Neuronal stem cell (in vitro differentiated cells): Measurements from ENCODE around the gene TAF11L3.
"Not testable (repeated sequence)": the region's sequence is repeated elsewhere in the genome, so short reads cannot be mapped to it uniquely, and the experiment has no call there.

Source experiments
- DNase-seq: peaks from one replicate; pipeline ENCODE4 v3.0.0-alpha.2; 2013; ENCODE audit warnings: low spot score
- H2AFZ ChIP-seq: one replicate; pipeline ENCODE4 v1.6.1; 2013; ENCODE audit warnings: mild to moderate bottlenecking, low read length, inconsistent platforms
- H2AK5ac ChIP-seq: 2 replicates; pipeline ENCODE4 v1.6.1; 2013; ENCODE audit warnings: low read depth, mild to moderate bottlenecking, inconsistent platforms, low read length, moderate library complexity, mixed read lengths
- H2BK120ac ChIP-seq: 2 replicates; pipeline ENCODE4 v1.6.1; 2013; ENCODE audit warnings: low read depth, mild to moderate bottlenecking, inconsistent platforms, low read length, moderate library complexity, mixed read lengths
- H2BK12ac ChIP-seq: one replicate; pipeline ENCODE4 v1.6.1; 2013; ENCODE audit warnings: low read length, inconsistent platforms
- H2BK15ac ChIP-seq: 2 replicates; pipeline ENCODE4 v1.6.1; 2013; ENCODE audit warnings: mild to moderate bottlenecking, low read length, inconsistent platforms, mixed read lengths
- H2BK5ac ChIP-seq: one replicate; pipeline ENCODE4 v1.6.1; 2013; ENCODE audit warnings: inconsistent platforms, mild to moderate bottlenecking, low read length, moderate library complexity
- H3K14ac ChIP-seq: one replicate; pipeline ENCODE4 v1.6.1; 2013; ENCODE audit warnings: low read length, inconsistent platforms
- H3K18ac ChIP-seq: 2 replicates; pipeline ENCODE4 v1.6.1; 2013; ENCODE audit warnings: low read length, inconsistent platforms
- H3K23ac ChIP-seq: 2 replicates; pipeline ENCODE4 v1.6.1; 2013; ENCODE audit warnings: low read depth, mild to moderate bottlenecking, mixed read lengths, low read length, inconsistent platforms; ENCODE audit not compliant: poor library complexity
- H3K27ac ChIP-seq: replicated peaks from 3 replicates; pipeline ENCODE4 v1.5.1; 2013; ENCODE audit warnings: low read length, inconsistent platforms
- H3K27me3 ChIP-seq, 3 experiments: 2 replicates each; pipeline ENCODE4 v1.6.1; 2013; ENCODE audit warnings: low read length in 3 of 3, mild to moderate bottlenecking in 2 of 3, inconsistent platforms in 1 of 3, low read depth in 1 of 3, mixed read lengths in 1 of 3, moderate library complexity in 1 of 3; ENCODE audit not compliant: control insufficient read depth in 3 of 3, insufficient read depth in 3 of 3
- H3K36me3 ChIP-seq, 2 donors: replicated peaks in 1 of 2; 2 replicates each; pipeline ENCODE4 v1.6.1; 2013; ENCODE audit warnings: low read length in 2 of 2; ENCODE audit not compliant: control insufficient read depth in 2 of 2, insufficient read depth in 2 of 2
- H3K4ac ChIP-seq: 2 replicates; pipeline ENCODE4 v1.6.1; 2013; ENCODE audit warnings: inconsistent platforms, mild to moderate bottlenecking, low read length, moderate library complexity
- H3K4me1 ChIP-seq, 2 donors: 1 replicate in 1 of 2; 2 replicates in 1 of 2; pipeline ENCODE4 v1.6.1; 2013; ENCODE audit warnings: low read length in 2 of 2, low read depth in 1 of 2; ENCODE audit not compliant: control insufficient read depth in 2 of 2, insufficient read depth in 1 of 2
- H3K4me2 ChIP-seq: one replicate; pipeline ENCODE4 v1.6.1; 2013; ENCODE audit warnings: mild to moderate bottlenecking, low read length, inconsistent platforms; ENCODE audit not compliant: insufficient read depth, poor library complexity, severe bottlenecking
- H3K4me3 ChIP-seq, 2 donors: 2 replicates each; pipeline ENCODE4 v1.5.1; 2013; ENCODE audit warnings: low read length in 2 of 2, mild to moderate bottlenecking in 2 of 2, inconsistent platforms in 1 of 2, moderate library complexity in 1 of 2
- H3K79me1 ChIP-seq: one replicate; pipeline ENCODE4 v1.6.1; 2013; ENCODE audit warnings: low read depth, mild to moderate bottlenecking, inconsistent platforms, low read length, moderate library complexity
- H3K9ac ChIP-seq: one replicate; pipeline ENCODE4 v1.6.1; 2013; ENCODE audit warnings: mild to moderate bottlenecking, low read depth, low read length, inconsistent platforms; ENCODE audit not compliant: poor library complexity
- H3K9me3 ChIP-seq, 2 donors: replicated peaks in 1 of 2; 2 replicates each; pipeline versions ENCODE3 to v1.6.1; 2013; ENCODE audit warnings: low read length in 2 of 2, mild to moderate bottlenecking in 2 of 2, inconsistent platforms in 1 of 2, low read depth in 1 of 2, mixed read lengths in 1 of 2, moderate library complexity in 1 of 2; ENCODE audit not compliant: control insufficient read depth in 2 of 2, insufficient read depth in 1 of 2
- H4K8ac ChIP-seq: one replicate; pipeline ENCODE4 v1.6.1; 2013; ENCODE audit warnings: low read depth, mild to moderate bottlenecking, inconsistent platforms, low read length, moderate library complexity
- H4K91ac ChIP-seq: one replicate; pipeline ENCODE4 v1.6.1; 2013; ENCODE audit warnings: low read length, low read depth, mild to moderate bottlenecking, inconsistent platforms; ENCODE audit not compliant: poor library complexity
- WGBS, 2 donors: extraction: QIAGEN DNeasy Blood & Tissue Kit; methylation state at CpG; one replicate each; pipeline ENCODE4 v1.1.7; 2013; ENCODE audit warnings: missing lambda C conversion rate in 2 of 2, mixed read lengths in 1 of 2; ENCODE audit not compliant: insufficient read length in 2 of 2, insufficient replicate concordance in 1 of 2; ENCODE audit errors: extremely low coverage in 2 of 2; 5-methylcytosine and 5-hydroxymethylcytosine counted together

The TAF11L3 gene

DNA sequence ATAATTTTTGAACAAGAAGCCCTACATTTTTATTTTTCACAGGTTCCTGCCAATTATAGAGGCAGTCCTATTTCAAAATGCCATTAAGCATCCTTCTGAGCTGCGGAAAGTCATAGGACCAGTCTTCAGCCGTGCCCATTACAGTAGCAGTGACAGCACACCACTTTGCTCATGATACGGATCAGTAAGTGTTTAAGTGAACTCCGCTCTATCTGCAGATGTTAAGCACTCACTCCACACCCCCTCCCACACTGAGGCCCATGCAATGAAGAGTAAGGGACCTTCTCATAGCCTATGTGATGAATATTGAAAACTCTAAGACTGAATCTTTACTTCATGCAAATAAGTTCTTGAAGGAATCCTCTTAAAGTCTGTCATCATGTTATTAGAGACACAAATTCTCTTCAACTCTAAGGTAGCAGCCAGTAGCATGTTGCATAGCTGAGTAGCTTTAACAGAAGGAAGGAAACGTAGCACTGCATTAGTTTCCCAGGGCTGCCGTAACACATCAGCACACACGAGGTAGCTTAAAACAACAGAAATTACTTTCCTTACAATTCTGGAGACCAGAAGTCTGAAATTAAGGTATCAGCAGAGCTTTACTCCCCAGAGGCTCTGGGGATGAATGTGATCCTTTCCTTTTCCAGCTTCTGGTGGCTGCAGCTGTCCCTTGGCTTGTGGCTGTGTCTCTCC is 40.4 kb upstream of the TAF11L3 start:
- H3K14ac ChIP-seq = no peak overlapping the region
- H3K79me1 ChIP-seq = no peaks in the 10 kb centered on the region
- H4K8ac ChIP-seq = no peak overlapping the region
- no peak overlapping the region for H3K27ac ChIP-seq
- H3K23ac ChIP-seq = no peak overlapping the region
- no peak overlapping the region for H2BK120ac ChIP-seq
- DNase-seq = no peak
- H3K9ac ChIP-seq = no peak overlapping the region
- H2BK5ac ChIP-seq = no peak overlapping the region
- H3K4me3 ChIP-seq = no peak overlapping the region
- no peaks in the 10 kb centered on the region for H3K36me3 ChIP-seq
- no peak overlapping the region for H2BK12ac ChIP-seq
- H3K18ac ChIP-seq = no peak overlapping the region
- H3K9me3 ChIP-seq = no peaks in the 10 kb centered on the region
- H3K4ac ChIP-seq = no peak overlapping the region
- H2AK5ac ChIP-seq = no peak overlapping the region
- no CpG with 5 or more reads among the region's 7 CpGs for WGBS, 2 donors
- peaks cover 0 to 3% of the 10 kb centered on the region in 2 donors for H3K4me1 ChIP-seq
- H3K27me3 ChIP-seq = no peaks in the 10 kb centered on the region
- H2BK15ac ChIP-seq = no peak overlapping the region
- no peak overlapping the region for H4K91ac ChIP-seq
- no peak overlapping the region for H3K4me2 ChIP-seq
- no peak overlapping the region for H2AFZ ChIP-seq

GRCh38 chr5:17481378-17481777 is 36.8 kb upstream of the TAF11L3 start:
- H3K4me1 ChIP-seq = peaks cover 0 to 3% of the 10 kb centered on the region in 2 donors
- H3K4me3 ChIP-seq = no peak overlapping the region
- no CpG with 5 or more reads among the region's 4 CpGs for WGBS, 2 donors

DNA sequence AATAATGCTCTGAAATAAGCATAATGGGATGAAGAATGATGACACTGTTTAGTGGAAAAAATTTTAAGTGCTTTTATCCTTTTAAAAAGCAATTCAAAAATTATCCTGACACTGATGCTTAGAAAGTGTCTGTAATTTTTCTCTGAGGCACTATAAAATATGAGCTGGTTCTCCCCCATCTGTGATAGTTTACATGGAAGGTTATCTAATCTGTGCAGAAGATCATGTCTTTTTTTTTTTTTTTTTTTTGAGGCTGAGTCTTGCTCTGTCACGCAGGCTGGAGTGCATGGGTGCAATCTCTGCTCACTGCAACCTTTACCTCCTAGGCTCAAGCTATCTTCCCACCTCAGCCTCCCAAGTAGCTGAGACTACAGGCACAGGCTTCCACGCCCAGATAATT is 35.4 kb upstream of the TAF11L3 start:
- no CpG with 5 or more reads among the region's 2 CpGs for WGBS, 2 donors
- no peak overlapping the region for H2BK12ac ChIP-seq
- H3K79me1 ChIP-seq = no peaks in the 10 kb centered on the region
- no peak for DNase-seq
- H2AK5ac ChIP-seq = no peak overlapping the region
- H4K91ac ChIP-seq = no peak overlapping the region
- no peak overlapping the region for H3K4me2 ChIP-seq
- H3K4me3 ChIP-seq = no peak overlapping the region
- H3K23ac ChIP-seq = no peak overlapping the region
- H2AFZ ChIP-seq = no peak overlapping the region
- no peak overlapping the region for H4K8ac ChIP-seq
- H3K27me3 ChIP-seq = no peaks in the 10 kb centered on the region
- H2BK5ac ChIP-seq = no peak overlapping the region
- no peak overlapping the region for H2BK120ac ChIP-seq
- peaks cover 0 to 3% of the 10 kb centered on the region in 2 donors for H3K4me1 ChIP-seq
- no peaks in the 10 kb centered on the region for H3K36me3 ChIP-seq
- H2BK15ac ChIP-seq = no peak overlapping the region
- H3K4ac ChIP-seq = no peak overlapping the region
- H3K18ac ChIP-seq = no peak overlapping the region
- H3K14ac ChIP-seq = no peak overlapping the region
- no peak overlapping the region for H3K9ac ChIP-seq
- H3K9me3 ChIP-seq = no peaks in the 10 kb centered on the region
- no peak overlapping the region for H3K27ac ChIP-seq

More at GRCh38 chr5:17481378-17481777, 36.8 kb upstream of the TAF11L3 start:
- DNase-seq = no peak
- Histone ChIP-seq H3K36me3 (no peaks in the 10 kb centered on the region), H3K14ac (no peak overlapping the region), H2AK5ac (no peak overlapping the region), H4K91ac (no peak overlapping the region), H3K79me1 (no peaks in the 10 kb centered on the region), H3K9me3 (no peaks in the 10 kb centered on the region), H3K4me2 (no peak overlapping the region), H2AFZ (no peak overlapping the region), H2BK120ac (no peak overlapping the region), H2BK12ac (no peak overlapping the region), H3K23ac (no peak overlapping the region), H2BK15ac (no peak overlapping the region), H3K9ac (no peak overlapping the region), H3K4ac (no peak overlapping the region), H3K27me3 (no peaks in the 10 kb centered on the region), H3K27ac (no peak overlapping the region), H2BK5ac (no peak overlapping the region), H3K18ac (no peak overlapping the region), H4K8ac (no peak overlapping the region)

DNA sequence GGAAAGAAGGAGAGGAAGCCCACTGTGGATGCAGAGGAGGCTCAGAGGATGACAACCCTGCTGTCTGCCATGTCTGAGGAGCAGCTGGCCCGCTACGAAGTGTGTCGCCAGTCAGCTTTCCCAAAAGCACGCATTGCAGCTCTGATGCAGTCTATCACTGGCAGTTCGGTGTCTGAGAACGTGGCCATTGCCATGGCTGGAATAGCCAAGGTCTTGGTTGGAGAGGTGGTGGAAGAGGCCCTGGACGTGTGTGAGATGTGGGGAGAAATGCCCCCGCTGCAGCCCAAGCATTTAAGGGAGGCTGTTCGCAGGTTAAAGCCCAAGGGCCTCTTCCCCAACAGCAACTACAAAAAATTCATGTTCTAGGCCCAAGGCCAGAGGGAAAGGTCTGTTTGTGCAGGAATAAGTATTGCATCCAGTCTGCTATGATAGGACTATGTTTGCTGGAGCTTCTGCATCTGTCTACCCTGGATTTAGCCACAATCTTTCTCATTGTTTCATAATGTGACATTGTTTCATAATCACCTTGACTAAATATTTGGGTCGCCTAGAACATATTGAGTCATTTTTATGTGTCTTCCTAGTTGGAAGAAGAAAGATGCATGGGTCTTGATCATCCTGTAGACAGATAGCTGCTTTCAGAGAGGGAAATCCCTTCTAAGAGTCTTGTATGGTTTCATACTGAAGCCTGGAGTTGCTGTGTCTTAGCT is 31.5 kb upstream of the TAF11L3 start:
- not testable (repeated sequence) for DNase-seq, H3K18ac ChIP-seq, H4K91ac ChIP-seq, H2BK5ac ChIP-seq, H3K4me2 ChIP-seq, H3K9me3 ChIP-seq, H3K9ac ChIP-seq, H3K4me3 ChIP-seq, H3K4ac ChIP-seq, H3K79me1 ChIP-seq, H2BK15ac ChIP-seq, H2AK5ac ChIP-seq, H3K4me1 ChIP-seq, H3K27me3 ChIP-seq, H2BK12ac ChIP-seq, H2AFZ ChIP-seq, H3K36me3 ChIP-seq, H3K27ac ChIP-seq, H2BK120ac ChIP-seq, H4K8ac ChIP-seq, H3K14ac ChIP-seq, H3K23ac ChIP-seq
- WGBS, 2 donors = no CpG with 5 or more reads among the region's 10 CpGs
